ENCODE measurements around the gene C16orf95.
A peak's percentile ranks its signal among the peaks of the same experiment; 100 is the strongest.

C16orf95 gene

GRCh38 chr16:87332150-87332549 is 15.0 kb upstream of the C16orf95 start:
- no peak for DNase-seq (ENCODE audit: low read depth in 3 of 3)

GRCh38 chr16:87331241-87331801 is 14.1 kb upstream of the C16orf95 start:
- DNase-seq (ENCODE audit: low read depth in 3 of 3) = no peak

- DNase-seq (ENCODE audit: low read depth in 3 of 3) = no peak
Observed at GRCh38 chr16:87330646-87331045, 13.5 kb upstream of the C16orf95 start.

GRCh38 chr16:87330257-87330624 is 13.0 kb upstream of the C16orf95 start:
- no peak for DNase-seq (ENCODE audit: low read depth in 3 of 3)

GRCh38 chr16:87329436-87330256 is 12.5 kb upstream of the C16orf95 start:
- no peak for DNase-seq (ENCODE audit: low read depth in 3 of 3)

GRCh38 chr16:87328846-87329245 is 11.7 kb upstream of the C16orf95 start:
- no peak for DNase-seq (ENCODE audit: low read depth in 3 of 3)

- no peak for DNase-seq (ENCODE audit: low read depth in 3 of 3)
Observed at GRCh38 chr16:87327798-87328495, 10.8 kb upstream of the C16orf95 start.

GRCh38 chr16:87326151-87326571 is 9.0 kb upstream of the C16orf95 start:
- no peak for DNase-seq (ENCODE audit: low read depth in 3 of 3)

- no peak for DNase-seq (ENCODE audit: low read depth in 3 of 3)
Observed at GRCh38 chr16:87325423-87325858, 8.2 kb upstream of the C16orf95 start.

GRCh38 chr16:87324411-87325275 is 7.5 kb upstream of the C16orf95 start:
- peak in 2 of 3 experiments; percentile 21 for DNase-seq (ENCODE audit: low read depth in 3 of 3)

GRCh38 chr16:87323727-87324410 is 6.7 kb upstream of the C16orf95 start:
- DNase-seq (ENCODE audit: low read depth in 3 of 3) = no peak

GRCh38 chr16:87322833-87323726 is 5.9 kb upstream of the C16orf95 start:
- DNase-seq (ENCODE audit: low read depth in 3 of 3) = no peak

- no peak for DNase-seq (ENCODE audit: low read depth in 3 of 3)
Observed at GRCh38 chr16:87322360-87322759, 5.2 kb upstream of the C16orf95 start.

GRCh38 chr16:87321336-87322107 is 4.3 kb upstream of the C16orf95 start:
- no peak for DNase-seq (ENCODE audit: low read depth in 3 of 3)

- no peak for DNase-seq (ENCODE audit: low read depth in 3 of 3)
Observed at GRCh38 chr16:87320510-87321227, 3.5 kb upstream of the C16orf95 start.

- no peak for DNase-seq (ENCODE audit: low read depth in 3 of 3)
Observed at GRCh38 chr16:87319997-87320491, 2.9 kb upstream of the C16orf95 start.

GRCh38 chr16:87319011-87319410 is 1.8 kb upstream of the C16orf95 start:
- DNase-seq (ENCODE audit: low read depth in 3 of 3) = no peak
